Testis (tissue), 2 donors: ENCODE data around the gene CMA1.

ENCODE experiments used
- CTCF ChIP-seq, 3 experiments: fragments of 450-650 bp in 2 of 3; fragments of 200-600 bp in 1 of 3; sonication (generic) in 1 of 3; IDR thresholded peaks; one replicate each; pipeline ENCODE4 v1.5.1; 2016 to 2019; ENCODE audit warnings: antibody characterized with exemption in 3 of 3, mild to moderate bottlenecking in 2 of 3, moderate library complexity in 1 of 3
- POLR2A ChIP-seq: fragments of 450-650 bp; IDR thresholded peaks from one replicate; pipeline ENCODE4 v1.6.1; 2017; ENCODE audit warnings: antibody characterized with exemption, mild to moderate bottlenecking, moderate library complexity

GRCh38 chr14:24459331-24459730 lies 48.7 kb downstream of the CMA1 start:
- TF ChIP-seq CTCF (IDR thresholded peaks at IDR 0.05) (no peak), POLR2A (no peak)
